Globus pallidus (tissue), 1 donor: ENCODE data around the gene SRC.
"Not testable (repeated sequence)": the region's sequence is repeated elsewhere in the genome, so short reads cannot be mapped to it uniquely, and the experiment has no call there.

Source experiments
- DNase-seq: peaks from one replicate; pipeline ENCODE4 v3.0.0-alpha.2; 2015; ENCODE audit warnings: low spot score

Gene SRC

GRCh38 chr20:37364013-37364926, 18.3 kb downstream of the SRC start:
- DNase-seq: no peak

- DNase-seq: no peak
These were observed 19.0 kb downstream of the SRC start for GRCh38 chr20:37364927-37365272.

- no peak for DNase-seq
These were observed 20.1 kb downstream of the SRC start for GRCh38 chr20:37365760-37366638.

- DNase-seq: no peak
These were observed 20.8 kb downstream of the SRC start for GRCh38 chr20:37366743-37367142.

- no peak for DNase-seq
These were observed 23.9 kb downstream of the SRC start for GRCh38 chr20:37369846-37370245.

- not testable (repeated sequence) for DNase-seq
These were observed 25.9 kb downstream of the SRC start for GRCh38 chr20:37371845-37372244.

GRCh38 chr20:37372441-37372840, 26.5 kb downstream of the SRC start:
- DNase-seq: no peak

GRCh38 chr20:37373020-37373598, 27.2 kb downstream of the SRC start:
- DNase-seq: no peak

- DNase-seq: no peak
These were observed 29.3 kb downstream of the SRC start for GRCh38 chr20:37375227-37375626.

GRCh38 chr20:37376324-37376723, 30.4 kb downstream of the SRC start:
- no peak for DNase-seq

GRCh38 chr20:37376791-37377190, 30.9 kb downstream of the SRC start:
- DNase-seq: no peak

GRCh38 chr20:37377346-37378081, 31.6 kb downstream of the SRC start:
- no peak for DNase-seq

- DNase-seq: no peak
These were observed 32.5 kb downstream of the SRC start for GRCh38 chr20:37378420-37378784.

- DNase-seq: no peak
These were observed 33.1 kb downstream of the SRC start for GRCh38 chr20:37378785-37379598.

- no peak for DNase-seq
These were observed 34.3 kb downstream of the SRC start for GRCh38 chr20:37379967-37380828.

- DNase-seq: no peak
These were observed 35.1 kb downstream of the SRC start for GRCh38 chr20:37380864-37381579.

GRCh38 chr20:37381621-37382471, 35.9 kb downstream of the SRC start:
- DNase-seq: no peak

GRCh38 chr20:37382482-37383120, 36.7 kb downstream of the SRC start:
- DNase-seq: no peak
